A549 (cell line): ENCODE measurements around the gene TPRG1. TPM values are rescaled to one million over a fixed set of nuclear protein-coding genes. Genes with fewer than 3 reads are reported as not detected.

Source experiments
- ATAC-seq, 2 experiments: fragments of 200-7000 bp in 1 of 2; fragments of >200 bp in 1 of 2; cut with Nextera tagmentation in 1 of 2; cut with Tn5 transposase in 1 of 2; 3 replicates each; pipeline versions ENCODE4 v1.8.0 to v1.9.1; 2018 to 2020; ENCODE audit warnings: mild to moderate bottlenecking in 1 of 2, moderate library complexity in 1 of 2
- CTCF ChIA-PET: fragments of 300-600 bp; sonication (Branson Sonifier 250); formaldehyde crosslinking; extraction: SDS; loops from one replicate; lab custom pipeline; 2021; ENCODE audit warnings: antibody characterized with exemption, inconsistent platforms; lab: Yijun Ruan, JAX
- POLR2A ChIA-PET: fragments of 350-600 bp; formaldehyde crosslinking; extraction: SDS; loops from one replicate; lab custom pipeline; 2021; ENCODE audit warnings: antibody characterized with exemption, inconsistent platforms; lab: Yijun Ruan, JAX
- DNase-seq, 2 experiments: peaks; one replicate each; pipeline versions ENCODE4 v3.0.0 to v3.0.0-alpha.2; 2011 to 2016; ENCODE audit warnings: low read depth in 1 of 2, low spot score in 1 of 2
- FAIRE-seq: peaks from 2 replicates; lab custom pipeline; 2011; peaks lifted over from hg19 to GRCh38; lab: Jason Lieb, UNC
- H3K27ac ChIP-seq, 2 experiments: fragments of >200 bp; sonication (Bioruptor Twin); formaldehyde crosslinking; 3 replicates each; pipeline ENCODE4 v1.5.1; 2016 to 2017
- H3K4me1 ChIP-seq: fragments of >200 bp; sonication (Bioruptor Twin); formaldehyde crosslinking; 3 replicates; pipeline ENCODE4 v1.6.1; 2016
- H3K4me2 ChIP-seq: fragments of >200 bp; sonication (Bioruptor Twin); formaldehyde crosslinking; 3 replicates; pipeline ENCODE4 v1.6.1; 2016
- H3K4me3 ChIP-seq: fragments of >200 bp; sonication (Bioruptor Twin); formaldehyde crosslinking; 3 replicates; pipeline ENCODE4 v1.5.1; 2016
- H3K9me3 ChIP-seq: fragments of >200 bp; sonication (Bioruptor Twin); formaldehyde crosslinking; 3 replicates; pipeline ENCODE4 v1.6.1; 2016
- ATOH8 ChIP-seq: fragments of 250-450 bp; sonication (Bioruptor Pico); IDR thresholded peaks from 2 replicates; pipeline ENCODE4 v1.5.0; 2020; ENCODE audit warnings: low read depth, mild to moderate bottlenecking, moderate library complexity
- BCL3 ChIP-seq: fragments of >200 bp; sonication (Bioruptor Twin); formaldehyde crosslinking; IDR thresholded peaks from 3 replicates; pipeline ENCODE4 v1.6.1; 2016
- CBX2 ChIP-seq: fragments of 200-600 bp; sonication (generic); IDR thresholded peaks from 2 replicates; pipeline ENCODE4 v1.6.1; 2016; ENCODE audit warnings: low read depth, mild to moderate bottlenecking, borderline replicate concordance
- E2F6 ChIP-seq: IDR thresholded peaks from 2 replicates; pipeline ENCODE4 v1.6.1; 2012; ENCODE audit warnings: low read depth, borderline replicate concordance
- EHF ChIP-seq: fragments of 250-450 bp; sonication (Bioruptor Pico); IDR thresholded peaks from 2 replicates; pipeline ENCODE4 v1.5.0; 2020; ENCODE audit warnings: mild to moderate bottlenecking
- EHMT2 ChIP-seq: fragments of 200-600 bp; sonication (generic); IDR thresholded peaks from 2 replicates; pipeline ENCODE4 v1.6.1; 2016; ENCODE audit warnings: antibody characterized with exemption, low read depth, mild to moderate bottlenecking, moderate library complexity
- EP300 ChIP-seq, 2 experiments: fragments of >200 bp; sonication (Bioruptor Twin); formaldehyde crosslinking; IDR thresholded peaks; 2 replicates in 1 of 2; 3 replicates in 1 of 2; pipeline ENCODE4 v1.6.1; 2016 to 2017
- FOSB ChIP-seq: fragments of 250-450 bp; sonication (Bioruptor Pico); IDR thresholded peaks from 2 replicates; pipeline ENCODE4 v1.5.0; 2020; ENCODE audit warnings: mild to moderate bottlenecking, moderate library complexity
- FOSL2 ChIP-seq, 2 experiments: fragments of 450-650 bp in 1 of 2; fragments of >200 bp in 1 of 2; sonication (Bioruptor Twin) in 1 of 2; formaldehyde crosslinking; IDR thresholded peaks; 2 replicates each; pipeline versions ENCODE4 v1.5.0 to v1.6.1; 2016 to 2020; ENCODE audit warnings: mild to moderate bottlenecking in 1 of 2, moderate library complexity in 1 of 2
- FOXS1 ChIP-seq: fragments of 250-450 bp; sonication (Bioruptor Pico); IDR thresholded peaks from 2 replicates; pipeline ENCODE4 v1.5.0; 2020; ENCODE audit warnings: mild to moderate bottlenecking, moderate library complexity
- HDAC2 ChIP-seq: fragments of 200-600 bp; sonication (generic); IDR thresholded peaks from 2 replicates; pipeline ENCODE4 v1.6.1; 2016
- HEYL ChIP-seq: fragments of 250-450 bp; sonication (Bioruptor Pico); IDR thresholded peaks from 2 replicates; pipeline ENCODE4 v1.8.0; 2021; ENCODE audit warnings: mild to moderate bottlenecking, moderate library complexity
- HOXA7 ChIP-seq: fragments of 250-450 bp; sonication (Bioruptor Pico); IDR thresholded peaks from 2 replicates; pipeline ENCODE4 v1.5.0; 2020; ENCODE audit warnings: mild to moderate bottlenecking, moderate library complexity
- HOXB13 ChIP-seq: fragments of 250-450 bp; sonication (Bioruptor Pico); IDR thresholded peaks from 2 replicates; pipeline ENCODE4 v1.5.0; 2020; ENCODE audit warnings: low read depth, mild to moderate bottlenecking, moderate library complexity
- JUN ChIP-seq, 2 experiments: fragments of >200 bp; sonication (Bioruptor Twin); formaldehyde crosslinking; IDR thresholded peaks; 2 replicates in 1 of 2; 3 replicates in 1 of 2; pipeline ENCODE4 v1.6.1; 2016 to 2017
- JUNB ChIP-seq: fragments of >200 bp; sonication (Bioruptor Twin); formaldehyde crosslinking; IDR thresholded peaks from 2 replicates; pipeline ENCODE4 v1.6.1; 2016
- MAFK ChIP-seq: fragments of 450-650 bp; IDR thresholded peaks from 2 replicates; pipeline ENCODE4 v1.6.1; 2014; ENCODE audit not compliant: partially characterized antibody
- MAX ChIP-seq: IDR thresholded peaks from 2 replicates; pipeline ENCODE4 v1.6.1; 2012
- MYC ChIP-seq: IDR thresholded peaks from 2 replicates; pipeline ENCODE4 v1.6.1; 2012; ENCODE audit warnings: mild to moderate bottlenecking, inconsistent platforms, low read length, improper control_type of control experiment, borderline replicate concordance
- NFE2L2 ChIP-seq: fragments of 150-350 bp; conservative IDR thresholded peaks from 2 replicates; pipeline ENCODE4 v1.6.1; 2014; ENCODE audit warnings: low read length
- NPAS2 ChIP-seq: fragments of 250-450 bp; sonication (Bioruptor Pico); IDR thresholded peaks from 2 replicates; pipeline ENCODE4 v1.8.0; 2022; ENCODE audit warnings: mild to moderate bottlenecking, moderate library complexity, borderline replicate concordance
- PBX3 ChIP-seq: IDR thresholded peaks from 2 replicates; pipeline ENCODE4 v1.6.1; 2012
- PHF8 ChIP-seq: fragments of 200-600 bp; sonication (generic); IDR thresholded peaks from 2 replicates; pipeline ENCODE4 v1.6.1; 2016; ENCODE audit warnings: low read depth, mild to moderate bottlenecking, antibody characterized with exemption, moderate library complexity, borderline replicate concordance
- POLR2A ChIP-seq: IDR thresholded peaks from 2 replicates; pipeline ENCODE4 v1.6.1; 2012; ENCODE audit warnings: mild to moderate bottlenecking, low read length
- POLR2AphosphoS2 ChIP-seq: conservative IDR thresholded peaks from 2 replicates; pipeline ENCODE4 v1.6.1; 2012; ENCODE audit warnings: low read length, improper control_type of control experiment, inconsistent platforms
- REST ChIP-seq: fragments of 200-600 bp; sonication (generic); IDR thresholded peaks from 2 replicates; pipeline ENCODE4 v1.6.1; 2016; ENCODE audit warnings: antibody characterized with exemption, mild to moderate bottlenecking, moderate library complexity
- RNF2 ChIP-seq: fragments of 200-600 bp; sonication (generic); IDR thresholded peaks from 2 replicates; pipeline ENCODE4 v1.6.1; 2016; ENCODE audit warnings: low read depth, mild to moderate bottlenecking, antibody characterized with exemption, moderate library complexity, borderline replicate concordance
- SMC3 ChIP-seq: fragments of >200 bp; sonication (Bioruptor Twin); formaldehyde crosslinking; IDR thresholded peaks from 3 replicates; pipeline ENCODE4 v1.6.1; 2018; ENCODE audit warnings: inconsistent platforms
- TFCP2L1 ChIP-seq: fragments of 250-450 bp; sonication (Bioruptor Pico); IDR thresholded peaks from 2 replicates; pipeline ENCODE4 v1.5.0; 2021; ENCODE audit warnings: mild to moderate bottlenecking
- USF2 ChIP-seq: fragments of 450-650 bp; IDR thresholded peaks from 2 replicates; pipeline ENCODE4 v1.6.1; 2014; ENCODE audit warnings: antibody characterized with exemption
- ZSCAN20 ChIP-seq: fragments of 250-450 bp; sonication (Bioruptor Pico); IDR thresholded peaks from 2 replicates; pipeline ENCODE4 v1.8.0; 2022; ENCODE audit warnings: mild to moderate bottlenecking, moderate library complexity
- WGBS: methylation state at CpG from one replicate; pipeline ENCODE4 v1.1.6; 2017; ENCODE audit errors: missing lambda C conversion rate; 5-methylcytosine and 5-hydroxymethylcytosine counted together
- polyA plus RNA-seq, 4 experiments: library from polyadenylated mRNA; depleted of rRNA in 3 of 4; stranded (reverse); fragments of >200 nt; fragmentation: RNase III in 1 of 4; extraction: RNeasy Plus Mini Kit Qiagen cat#74134 plus additional on column Dnase treatment in 1 of 4; gene quantifications; 2 replicates in 3 of 4; 3 replicates in 1 of 4; pipeline ENCODE4 v1.2.3, GENCODE V29; 2011 to 2017

Gene TPRG1
- polyA plus RNA-seq, 2 of the 4 experiments (the other 2 are of a cell fraction) = 0.21 to 1.1 TPM

GRCh38 chr3:189368384-189368783 is 196.6 kb downstream of the TPRG1 start:
- H3K27ac ChIP-seq = 0 out of 6 replicates have a peak overlapping the region, but pooled peaks of 1 of the 2 experiments have one; percentile 18
- WGBS = 74% methylated on average over 4 of the region's 4 CpGs
- H3K4me2 ChIP-seq = no peak overlapping the region
- DNase-seq (no peak), FAIRE-seq (no peak), ATAC-seq (no peak)
- H3K4me1 ChIP-seq = no peaks in the 10 kb centered on the region
- POLR2A ChIA-PET = no interaction called here
- no peak overlapping the region for H3K4me3 ChIP-seq
- H3K9me3 ChIP-seq = no peaks in the 10 kb centered on the region; the same call in 2 of the 3 replicates
- TF ChIP-seq MAX = no peak
- TF ChIP-seq HEYL (CRISPR knock-in tag) = no peak
- TF ChIP-seq ZSCAN20 (CRISPR knock-in tag) = no peak
- TF ChIP-seq EHMT2 = no peak
- no peak for TF ChIP-seq JUN (IDR thresholded peaks at IDR 0.05)
- no peak for TF ChIP-seq JUNB
- TF ChIP-seq RNF2 = no peak
- TF ChIP-seq MYC = no peak
- no peak for TF ChIP-seq HOXB13 (CRISPR knock-in tag)
- no peak for TF ChIP-seq EP300 (IDR thresholded peaks at IDR 0.05)
- no peak for TF ChIP-seq ATOH8 (CRISPR knock-in tag)
- TF ChIP-seq PBX3 = no peak
- TF ChIP-seq POLR2A = no peak
- TF ChIP-seq NFE2L2 = no peak
- TF ChIP-seq USF2 = no peak
- TF ChIP-seq FOSL2 (IDR thresholded peaks at IDR 0.05) = no peak
- TF ChIP-seq FOSL2 (CRISPR knock-in tag; IDR thresholded peaks at IDR 0.05) = no peak
- TF ChIP-seq EHF (CRISPR knock-in tag) = no peak
- CTCF ChIA-PET = no interaction called here

- no peak overlapping the region for H3K27ac ChIP-seq
- no peak overlapping the region for H3K4me3 ChIP-seq
- ChIA-PET CTCF (no interaction called here), POLR2A (no interaction called here)
- H3K4me1 ChIP-seq = no peaks in the 10 kb centered on the region
- no peak for ATAC-seq
- FAIRE-seq = no peak
- WGBS = 88% methylated on average over 5 of the region's 5 CpGs
- no peak for DNase-seq
- H3K4me2 ChIP-seq = no peak overlapping the region
- H3K9me3 ChIP-seq = no peaks in the 10 kb centered on the region; the same call in 2 of the 3 replicates
- TF ChIP-seq E2F6 (no peak), TFCP2L1 (CRISPR knock-in tag) (no peak), FOSB (CRISPR knock-in tag) (no peak), POLR2AphosphoS2 (no peak), CBX2 (no peak), SMC3 (no peak), BCL3 (no peak), MYC (no peak), REST (no peak), FOXS1 (no peak), MAX (no peak), HOXA7 (CRISPR knock-in tag) (no peak), NPAS2 (CRISPR knock-in tag) (no peak), HDAC2 (no peak), MAFK (no peak), PHF8 (no peak), FOSL2 (IDR thresholded peaks at IDR 0.05) (no peak), FOSL2 (CRISPR knock-in tag; IDR thresholded peaks at IDR 0.05) (no peak)
These were observed 197.9 kb downstream of the TPRG1 start for GRCh38 chr3:189369636-189370035.
